GM12875 (cell line): ENCODE results near the gene NGB.

Experiments
- H3K4me3 ChIP-seq: one replicate; pipeline ENCODE4 v1.5.1; 2011; ENCODE audit warnings: low read depth, low read length, control low read depth
- CTCF ChIP-seq: IDR thresholded peaks from 2 replicates; pipeline ENCODE4 v1.5.1; 2011; ENCODE audit warnings: low read depth, mild to moderate bottlenecking, control low read depth, inconsistent platforms, low read length, moderate library complexity, borderline replicate concordance; ENCODE audit not compliant: insufficient read depth

NGB gene

DNA sequence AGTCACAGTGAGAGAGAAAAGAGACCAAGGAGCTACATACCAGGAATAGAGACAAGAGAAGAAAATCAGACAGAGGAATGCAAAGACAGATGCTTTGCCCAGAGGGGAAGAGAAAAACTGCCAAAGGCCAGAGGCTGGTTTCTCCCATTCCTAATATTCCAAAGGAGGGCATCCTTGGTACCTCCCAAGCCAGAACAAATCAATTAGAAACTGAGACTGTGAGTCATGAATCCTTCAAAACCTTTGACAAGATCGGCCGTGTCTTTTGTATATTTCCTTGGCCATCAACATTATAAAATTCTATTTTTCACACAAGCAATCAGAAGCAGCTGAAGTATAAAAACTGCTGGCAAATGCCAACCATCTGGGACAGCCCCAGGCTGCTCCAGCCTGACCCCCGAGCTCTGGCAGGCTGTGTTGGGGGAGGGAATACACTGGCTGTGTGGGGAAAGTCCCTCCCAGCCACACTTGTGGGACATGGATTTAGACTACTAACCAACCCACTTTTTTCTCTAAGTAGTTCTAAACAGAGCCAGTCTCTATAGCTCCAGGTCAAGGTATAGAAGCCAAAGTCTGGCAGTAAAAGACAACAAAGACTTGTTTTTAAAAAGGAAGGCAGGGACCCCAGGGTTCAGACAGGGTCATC, 36.0 kb upstream of the NGB start:
- TF ChIP-seq CTCF = no peak
- H3K4me3 ChIP-seq = no peak overlapping the region

DNA sequence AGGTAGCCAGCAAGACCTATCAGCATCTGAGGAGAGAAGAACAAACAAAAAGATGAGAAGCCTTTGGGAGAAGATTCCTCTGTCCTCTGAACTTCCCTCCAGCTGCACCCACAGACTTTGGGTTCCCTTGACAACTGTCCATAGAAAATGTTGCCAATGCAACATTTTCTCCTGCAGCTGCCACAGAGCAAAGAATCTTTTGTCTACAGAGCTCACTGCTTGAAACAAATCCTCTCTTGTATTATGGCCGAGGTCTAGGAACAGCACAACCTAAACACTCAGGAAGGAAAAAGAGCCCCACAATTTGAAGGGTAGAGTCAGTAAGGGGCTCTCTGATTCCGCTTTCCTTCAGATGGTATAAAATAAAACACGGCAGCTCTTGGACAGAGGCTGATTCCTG, 35.4 kb upstream of the NGB start:
- TF ChIP-seq CTCF = no peak
- no peak overlapping the region for H3K4me3 ChIP-seq

- no peak overlapping the region for H3K4me3 ChIP-seq
Measured at GRCh38 chr14:77305696-77306095, 34.7 kb upstream of the NGB start.

GRCh38 chr14:77303417-77304156, 32.6 kb upstream of the NGB start:
- no peak overlapping the region for H3K4me3 ChIP-seq
- TF ChIP-seq CTCF = no peak

More at GRCh38 chr14:77305696-77306095, 34.7 kb upstream of the NGB start:
- no peak for TF ChIP-seq CTCF

GRCh38 chr14:77302926-77303325, 31.9 kb upstream of the NGB start:
- TF ChIP-seq CTCF = no peak
- no peak overlapping the region for H3K4me3 ChIP-seq

- TF ChIP-seq CTCF = peak; percentile 88
- H3K4me3 ChIP-seq = no peak overlapping the region
Measured at GRCh38 chr14:77301103-77301502, 30.1 kb upstream of the NGB start.

DNA sequence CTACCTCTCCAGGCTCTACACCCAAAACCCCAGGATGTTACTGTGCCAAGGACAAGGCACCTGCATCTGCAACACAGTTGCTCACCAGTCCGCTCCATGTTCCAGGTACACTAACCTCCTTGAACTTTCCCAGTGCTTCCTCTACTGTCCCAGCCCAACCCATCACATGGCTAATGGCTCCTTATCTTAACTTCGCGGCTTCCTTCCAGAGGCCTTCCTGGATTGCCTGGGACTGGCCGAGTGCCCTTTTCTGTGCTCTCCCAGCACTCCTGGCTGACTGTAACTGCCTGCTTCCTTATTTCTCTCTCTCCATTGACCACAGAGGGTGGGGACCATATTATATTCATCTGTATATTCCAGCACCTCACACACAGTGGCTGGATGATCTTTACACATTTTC, 28.8 kb upstream of the NGB start:
- TF ChIP-seq CTCF = no peak
- H3K4me3 ChIP-seq = no peak overlapping the region
